ENCODE data around the gene FAM210B.

The FAM210B gene

GRCh38 chr20:56323206-56323605 lies 35.6 kb upstream of the FAM210B start:
- Histone ChIP-seq H3K9me3 (replicated peaks; ENCODE audit: insufficient read depth, low read length) (no peaks in the 10 kb centered on the region), H2AFZ (ENCODE audit: low read length) (no peak overlapping the region), H3K79me2 (ENCODE audit: low read length) (no peaks in the 10 kb centered on the region)

GRCh38 chr20:56323656-56324055 lies 35.1 kb upstream of the FAM210B start:
- no peak overlapping the region for H3K4me3 ChIP-seq (ENCODE audit: low read length)
- DNase-seq = no peak
- no peak overlapping the region for H3K9ac ChIP-seq (ENCODE audit: low read length)
- no peak overlapping the region for H3K4me2 ChIP-seq (ENCODE audit: low read depth, low read length)
- no peaks in the 10 kb centered on the region for H3K9me3 ChIP-seq (replicated peaks; ENCODE audit: insufficient read depth, low read length)
- no peak overlapping the region for H3K27ac ChIP-seq (ENCODE audit: low read length)
- TF ChIP-seq EZH2 (optimal IDR thresholded peaks at IDR 0.05; ENCODE audit: low read depth, low read length) (no peak), EZH2phosphoT487 (IDR thresholded peaks at IDR 0.05; ENCODE audit: low read length) (no peak), CTCF (IDR thresholded peaks at IDR 0.05; ENCODE audit: low read length) (no peak)
- H4K20me1 ChIP-seq (ENCODE audit: insufficient read depth, low read length) = no peaks in the 10 kb centered on the region
- H3K36me3 ChIP-seq (replicated peaks; ENCODE audit: insufficient read depth, low read length) = no peaks in the 10 kb centered on the region
- H3K79me2 ChIP-seq (ENCODE audit: low read length) = no peaks in the 10 kb centered on the region
- no peaks in the 10 kb centered on the region for H3K4me1 ChIP-seq (ENCODE audit: low read length)
- H3F3A ChIP-seq (ENCODE audit: insufficient read depth, low read length) = no peaks in the 10 kb centered on the region
- H3K9me2 ChIP-seq (replicated peaks; ENCODE audit: insufficient read depth, low read length) = no peaks in the 10 kb centered on the region
- H2AFZ ChIP-seq (ENCODE audit: low read length) = no peak overlapping the region
- H3K27me3 ChIP-seq (replicated peaks; ENCODE audit: insufficient read depth, low read length) = no peaks in the 10 kb centered on the region

More at GRCh38 chr20:56323206-56323605, 35.6 kb upstream of the FAM210B start:
- Histone ChIP-seq H3K9me2 (replicated peaks; ENCODE audit: insufficient read depth, low read length) (no peaks in the 10 kb centered on the region), H3K4me3 (ENCODE audit: low read length) (no peak overlapping the region), H3K27me3 (replicated peaks; ENCODE audit: insufficient read depth, low read length) (no peaks in the 10 kb centered on the region), H3F3A (ENCODE audit: insufficient read depth, low read length) (no peaks in the 10 kb centered on the region), H3K36me3 (replicated peaks; ENCODE audit: insufficient read depth, low read length) (no peaks in the 10 kb centered on the region), H3K4me1 (ENCODE audit: low read length) (no peaks in the 10 kb centered on the region), H3K9ac (ENCODE audit: low read length) (no peak overlapping the region), H3K4me2 (ENCODE audit: low read depth, low read length) (no peak overlapping the region), H4K20me1 (ENCODE audit: insufficient read depth, low read length) (no peaks in the 10 kb centered on the region), H3K27ac (ENCODE audit: low read length) (no peak overlapping the region)
- DNase-seq = no peak
- no peak for TF ChIP-seq EZH2 (optimal IDR thresholded peaks at IDR 0.05; ENCODE audit: low read depth, low read length)
- TF ChIP-seq EZH2phosphoT487 (IDR thresholded peaks at IDR 0.05; ENCODE audit: low read length) = no peak
- no peak for TF ChIP-seq CTCF (IDR thresholded peaks at IDR 0.05; ENCODE audit: low read length)

GRCh38 chr20:56324806-56325205 lies 34.0 kb upstream of the FAM210B start:
- no peak for TF ChIP-seq CTCF (IDR thresholded peaks at IDR 0.05; ENCODE audit: low read length)
- no peak for TF ChIP-seq EZH2phosphoT487 (IDR thresholded peaks at IDR 0.05; ENCODE audit: low read length)
- TF ChIP-seq EZH2 (optimal IDR thresholded peaks at IDR 0.05; ENCODE audit: low read depth, low read length) = no peak
- Histone ChIP-seq H3K4me3 (ENCODE audit: low read length) (no peak overlapping the region), H3K4me1 (ENCODE audit: low read length) (no peaks in the 10 kb centered on the region), H3F3A (ENCODE audit: insufficient read depth, low read length) (no peaks in the 10 kb centered on the region), H3K9me3 (replicated peaks; ENCODE audit: insufficient read depth, low read length) (no peaks in the 10 kb centered on the region), H3K27ac (ENCODE audit: low read length) (no peak overlapping the region), H3K27me3 (replicated peaks; ENCODE audit: insufficient read depth, low read length) (no peaks in the 10 kb centered on the region), H4K20me1 (ENCODE audit: insufficient read depth, low read length) (no peaks in the 10 kb centered on the region), H3K79me2 (ENCODE audit: low read length) (no peaks in the 10 kb centered on the region), H3K9ac (ENCODE audit: low read length) (no peak overlapping the region), H3K9me2 (replicated peaks; ENCODE audit: insufficient read depth, low read length) (no peaks in the 10 kb centered on the region), H3K4me2 (ENCODE audit: low read depth, low read length) (no peak overlapping the region), H3K36me3 (replicated peaks; ENCODE audit: insufficient read depth, low read length) (no peaks in the 10 kb centered on the region), H2AFZ (ENCODE audit: low read length) (no peak overlapping the region)
- DNase-seq = no peak
